ENCODE measurements around the gene EIF1AD. TPM values are rescaled to one million over a fixed set of nuclear protein-coding genes. Genes with fewer than 3 reads are reported as not detected.
A peak's percentile ranks its signal among the peaks of the same experiment; 100 is the strongest.

Gene EIF1AD
- total and polyA plus RNA-seq, 2 of the 8 experiments (the other 6 are each of a cell fraction or from before 2014, with no cell fraction given) = 32.6 to 39.9 TPM

DNA sequence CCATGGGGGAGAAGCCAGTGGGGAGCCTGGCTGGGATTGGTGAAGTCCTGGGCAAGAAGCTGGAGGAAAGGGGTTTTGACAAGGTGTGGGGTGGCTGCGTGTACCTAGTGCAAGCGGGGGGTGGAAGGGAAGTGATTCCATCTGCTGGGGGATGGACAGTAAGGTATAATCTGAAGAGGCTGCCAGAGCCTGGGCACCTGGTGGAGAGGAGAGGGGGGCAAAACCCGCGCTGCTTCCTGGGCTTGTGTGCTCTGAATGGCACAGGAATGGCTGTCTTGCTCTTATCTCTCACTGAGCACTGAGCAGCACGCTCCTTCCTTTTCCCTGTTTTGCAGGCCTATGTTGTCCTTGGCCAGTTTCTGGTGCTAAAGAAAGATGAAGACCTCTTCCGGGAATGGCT is 1.3 kb upstream of the EIF1AD start:
- H3K79me1 ChIP-seq (ENCODE audit: low read depth, low read length) = peaks cover 8% of the 10 kb centered on the region
- H3K23me2 ChIP-seq (ENCODE audit: low read depth, low read length) = 0 out of 2 replicates have a peak, but pooled peaks cover 2% of the 10 kb centered on the region
- H2AK5ac ChIP-seq (ENCODE audit: low read depth, low read length) = no peak overlapping the region
- H2BK20ac ChIP-seq (ENCODE audit: low read length) = no peak overlapping the region
- ChIA-PET CTCF (ENCODE audit: partially characterized antibody) (interaction anchor here (1.0 to 1.9 kb wide), 5 partner anchors 11 to 143 kb away, joined by 4 to 5 read pairs (median 4); partner anchors contain the start of gene MUS81), POLR2A (ENCODE audit: partially characterized antibody) (interaction anchor here (1.0 to 1.8 kb wide), 13 partner anchors 9 to 283 kb away, joined by 3 to 15 read pairs (median 5); partner anchors contain the start of genes CST6, FIBP and MUS81)
- peaks cover 4 to 11% of the 10 kb centered on the region in 2 experiments for H4K20me1 ChIP-seq (replicated peaks in 1 of 2; ENCODE audit: control insufficient read depth in 1 of 2, insufficient read depth in 2 of 2, low read length in 2 of 2)
- no peak overlapping the region for H2BK15ac ChIP-seq (ENCODE audit: low read length)
- H3K18ac ChIP-seq (ENCODE audit: extremely low read depth, low read length) = no peak overlapping the region
- H3K14ac ChIP-seq (ENCODE audit: insufficient read length) = no peak overlapping the region
- FAIRE-seq (no peak), DNase-seq (ENCODE audit: low read depth in 1 of 2, low spot score in 2 of 2) (no peak)
- H3K36me3 ChIP-seq (ENCODE audit: control insufficient read depth in 2 of 4, insufficient read depth in 4 of 4, low read length in 3 of 4) = peaks cover 13 to 31% (median 22%) of the 10 kb centered on the region in 4 experiments
- H2BK12ac ChIP-seq (ENCODE audit: low read depth, low read length) = no peak overlapping the region
- peaks cover 0 to 25% of the 10 kb centered on the region in 2 experiments; a peak in 2 of 4 replicates for H3K79me2 ChIP-seq (ENCODE audit: control insufficient read depth in 1 of 2, insufficient read depth in 2 of 2, low read length in 2 of 2)
- peak overlapping the region; percentile 75 to 83 for H3K4me2 ChIP-seq (ENCODE audit: insufficient read depth in 1 of 2, low read depth in 2 of 2, low read length in 2 of 2)
- H3K4ac ChIP-seq (replicated peaks; ENCODE audit: insufficient read length, low read depth, low read length) = no peak overlapping the region
- peaks cover 0 to 16% (median 6%) of the 10 kb centered on the region in 4 experiments; a peak in 5 of 7 replicates for H3K4me1 ChIP-seq (replicated peaks in 1 of 4; ENCODE audit: control insufficient read depth in 3 of 4, insufficient read depth in 4 of 4, low read length in 3 of 4)
- TF ChIP-seq KDM4A (IDR thresholded peaks at IDR 0.05; ENCODE audit: low read depth, low read length, severe bottlenecking) (no peak), TAF1 (IDR thresholded peaks at IDR 0.05; ENCODE audit: low read depth, low read length) (no peak), TAF7 (optimal IDR thresholded peaks at IDR 0.05; ENCODE audit: borderline replicate concordance, low read depth, low read length) (no peak), KDM1A (IDR thresholded peaks at IDR 0.05; ENCODE audit: borderline replicate concordance, low read length) (no peak)
- no peak overlapping the region; the same call in 1 of the 2 replicates for H4K8ac ChIP-seq (ENCODE audit: extremely low read depth, insufficient read depth, low read length)
- no peak overlapping the region for H4K91ac ChIP-seq (replicated peaks; ENCODE audit: insufficient read length, low read length)
- no peaks in the 10 kb centered on the region for H3K9me3 ChIP-seq (ENCODE audit: insufficient read depth in 2 of 2, low read depth in 1 of 2, low read length in 1 of 2)
- no peak overlapping the region for H2AFZ ChIP-seq (ENCODE audit: low read length)
- no peak overlapping the region for H3K23ac ChIP-seq (ENCODE audit: insufficient read length)
- H3K9ac ChIP-seq (replicated peaks in 1 of 4; ENCODE audit: extremely low read depth in 1 of 4, low read depth in 3 of 4, low read length in 3 of 4) = no peak overlapping the region; a peak in 1 of 7 replicates
- H3K27me3 ChIP-seq (replicated peaks in 1 of 4; ENCODE audit: control insufficient read depth in 3 of 4, extremely low read depth in 1 of 4, insufficient read depth in 3 of 4, low read length in 3 of 4) = no peaks in the 10 kb centered on the region
- H4K5ac ChIP-seq (ENCODE audit: insufficient read length, low read depth, low read length) = no peak overlapping the region
- no peak overlapping the region for H2BK5ac ChIP-seq (ENCODE audit: low read depth, low read length)
- H2BK120ac ChIP-seq (replicated peaks; ENCODE audit: low read depth, low read length) = no peak overlapping the region
- H3K4me3 ChIP-seq (ENCODE audit: extremely low read depth in 1 of 4, insufficient read depth in 2 of 4, low read depth in 3 of 4, low read length in 4 of 4) = peak overlapping the region; percentile 67 to 99 (median 94)
- no peak overlapping the region for H3K56ac ChIP-seq (replicated peaks; ENCODE audit: insufficient read length, low read depth, low read length)
- 81% methylated on average over 6 of the region's 6 CpGs; no CpG with 5 or more reads in 1 of the 2 experiments for WGBS, 2 experiments (ENCODE audit: extremely low coverage in 1 of 2, insufficient coverage in 1 of 2, insufficient read length in 1 of 2, insufficient replicate concordance in 2 of 2, low coverage in 1 of 2, low lambda C conversion rate in 2 of 2, missing lambda C conversion rate in 1 of 2)
- H3K27ac ChIP-seq (ENCODE audit: low read depth, low read length) = no peak overlapping the region

All from H1 (cell line).